NCI-H524 (cell line): ENCODE measurements around the gene RPGR.

ENCODE experiments used
- DNase-seq, 2 experiments: peaks; one replicate each; lab custom pipeline; 2025; lab: John Stamatoyannopoulos, UW

The RPGR gene

DNA sequence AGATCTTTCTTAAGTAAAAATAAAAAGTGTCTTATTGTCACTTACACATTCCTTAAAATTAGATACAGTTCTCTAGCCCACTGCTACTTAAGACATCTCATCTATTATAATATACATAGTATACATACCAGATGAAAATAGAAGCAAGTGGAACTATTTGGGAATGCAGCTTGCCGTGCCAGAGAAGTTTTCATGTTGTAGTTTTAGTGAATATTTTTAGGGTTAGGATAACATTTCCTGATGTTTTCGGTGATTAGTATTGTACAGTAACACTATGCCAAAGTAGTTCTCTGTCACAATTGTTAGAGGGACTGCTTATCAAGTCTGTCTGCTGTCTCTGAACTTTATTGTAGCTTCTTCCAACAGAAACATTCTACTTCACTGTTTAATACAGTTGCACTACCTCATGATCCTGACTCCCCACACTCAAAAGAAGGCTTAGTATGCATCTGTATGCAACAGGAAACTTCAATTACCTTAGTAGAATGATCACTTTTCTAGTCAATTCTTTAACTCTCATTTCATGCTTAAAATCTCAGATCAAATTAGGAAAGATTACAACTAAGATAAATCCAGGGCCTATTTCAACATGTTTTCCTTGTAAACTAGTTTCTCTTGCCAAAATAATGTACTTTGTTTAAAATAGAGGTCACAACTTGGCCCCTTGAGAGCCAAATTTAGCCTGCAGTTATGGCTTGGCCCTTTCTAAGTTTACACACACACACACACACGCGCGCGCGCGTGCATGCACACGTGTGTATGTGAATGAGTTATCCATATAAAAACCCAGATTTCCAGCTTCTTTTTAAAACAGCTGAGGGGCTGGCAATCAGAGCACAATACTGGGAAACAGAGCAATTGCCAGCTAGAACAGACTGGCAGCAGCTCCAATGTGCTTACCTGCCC is 64.3 kb downstream of the RPGR start:
- no peak for DNase-seq

DNA sequence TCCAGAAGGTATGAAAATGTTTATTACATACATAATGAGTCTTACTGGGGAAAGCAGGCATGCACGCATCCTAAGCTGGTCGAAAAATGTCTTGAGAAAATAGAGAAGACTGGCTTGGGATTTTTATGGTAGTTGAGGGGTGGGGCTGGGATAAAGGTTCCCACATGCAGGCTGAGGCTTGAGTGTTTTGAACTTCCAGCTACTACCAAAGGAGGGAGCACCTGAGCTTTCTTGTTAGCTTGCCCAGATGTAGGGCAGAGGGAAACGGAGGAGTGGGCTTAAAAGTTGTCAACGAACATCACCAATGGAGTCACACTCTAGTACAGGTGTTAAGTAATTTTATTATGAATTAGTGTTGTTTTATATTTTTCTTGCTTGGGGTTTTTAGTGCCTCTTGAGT is 67.1 kb downstream of the RPGR start:
- peak; percentile 35 to 45 for DNase-seq

DNA sequence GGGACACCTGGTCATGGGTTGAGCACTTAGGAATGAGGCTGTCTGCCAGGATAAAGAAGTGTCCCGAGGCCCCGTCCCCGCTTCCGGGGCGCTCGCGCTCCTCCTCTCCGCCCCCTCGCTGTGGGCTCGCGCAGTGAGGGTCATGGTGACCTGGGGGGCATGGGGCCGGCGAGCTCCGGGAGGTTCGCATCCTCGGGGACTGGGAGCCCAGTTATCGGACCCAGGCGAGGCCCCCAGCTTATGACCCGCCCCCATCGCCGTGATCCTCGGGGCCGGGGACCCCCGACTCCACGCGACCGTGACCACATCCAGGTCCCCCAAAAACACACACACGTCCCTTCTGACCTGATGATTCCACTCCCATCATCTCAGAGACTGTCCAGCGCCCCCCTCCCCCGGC is 71.3 kb downstream of the RPGR start:
- DNase-seq: no peak

DNA sequence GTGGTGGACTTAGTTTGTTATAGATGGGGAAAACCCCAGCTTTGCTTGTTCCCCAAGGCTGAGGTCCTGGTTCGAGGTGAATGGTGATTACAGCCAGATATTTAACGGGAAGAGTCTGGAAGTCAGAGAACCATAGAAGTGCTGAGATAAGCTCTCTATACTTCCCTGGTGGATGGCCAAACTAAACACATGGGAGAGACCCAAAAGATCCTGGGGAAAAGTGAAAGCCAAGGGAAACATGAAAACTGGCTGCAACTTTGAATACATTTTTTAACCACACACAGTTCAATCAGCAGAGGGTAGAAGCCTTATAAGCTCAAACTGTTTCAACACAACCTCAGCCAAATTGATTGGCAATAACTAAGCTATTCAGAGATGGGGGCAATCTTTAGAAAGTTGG is 77.3 kb downstream of the RPGR start:
- no peak for DNase-seq

DNA sequence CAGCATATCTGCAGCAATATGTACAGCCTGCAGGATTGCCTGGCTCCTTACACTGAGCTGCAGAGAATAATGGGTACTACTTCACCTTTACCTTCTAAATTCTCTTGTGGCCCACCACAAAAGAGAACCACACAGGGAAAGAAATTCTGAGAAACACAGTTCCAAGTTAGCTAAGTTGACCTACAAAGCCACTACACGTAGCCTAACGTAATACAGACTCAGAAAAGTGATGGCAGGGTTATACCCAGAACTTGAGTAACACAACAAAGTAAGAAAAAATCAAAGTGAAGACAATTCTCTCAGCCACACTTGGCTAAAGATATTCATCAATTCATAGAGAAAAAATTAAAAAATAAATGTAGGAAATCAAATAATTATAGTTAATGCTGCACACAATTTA is 80.3 kb downstream of the RPGR start:
- no peak for DNase-seq

DNA sequence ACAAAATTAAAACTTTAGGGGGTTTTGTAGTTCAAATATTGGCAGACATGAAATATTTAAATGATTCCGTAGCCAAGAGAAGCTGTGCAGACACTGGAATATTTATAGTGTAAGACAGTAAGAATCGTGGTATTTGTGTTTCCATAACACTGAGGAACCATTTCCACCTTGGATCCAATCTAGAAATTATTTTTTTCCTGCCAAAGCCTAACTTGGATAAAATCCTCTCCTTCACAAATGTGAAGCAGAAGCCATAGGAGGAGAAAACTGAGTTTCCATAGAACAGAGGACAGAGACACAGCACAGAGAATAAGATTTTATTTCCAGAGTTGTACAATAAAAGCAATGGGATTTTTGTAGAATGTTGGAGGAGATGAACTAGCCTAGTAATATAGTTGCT is 86.8 kb downstream of the RPGR start:
- no peak for DNase-seq

DNA sequence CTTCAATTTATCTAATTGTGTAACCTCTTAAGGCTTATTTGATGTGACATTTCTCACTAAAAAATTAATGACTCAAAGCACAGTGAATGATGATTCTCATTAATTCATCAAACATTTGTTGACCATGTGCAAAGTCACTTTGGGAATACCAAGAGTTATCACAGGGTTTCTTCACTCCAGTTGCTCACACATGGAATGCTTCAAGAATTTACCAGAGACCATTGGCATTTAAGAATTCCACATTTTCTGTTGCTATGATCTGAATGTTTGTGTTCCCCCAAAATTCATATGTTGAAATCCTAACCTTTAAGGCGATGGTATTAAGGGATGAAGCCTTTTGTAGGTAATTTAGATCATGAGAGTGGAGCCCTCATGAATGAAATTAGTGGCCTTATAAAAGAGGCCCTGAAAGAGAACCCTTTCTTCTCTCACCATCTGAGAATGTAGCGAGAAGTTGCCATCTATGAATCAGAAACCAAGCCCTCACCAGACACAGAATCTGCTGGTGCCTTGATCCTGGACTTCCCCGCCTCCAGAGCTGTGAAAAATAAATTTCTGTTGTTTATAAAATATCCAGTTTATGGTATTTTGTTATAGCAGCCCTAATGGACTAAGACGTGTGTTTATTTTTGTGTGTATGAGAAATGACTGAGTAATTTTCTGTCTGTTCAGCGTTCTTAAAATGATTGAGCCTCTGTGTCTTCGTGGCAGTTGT is 90.3 kb downstream of the RPGR start:
- DNase-seq: no peak

DNA sequence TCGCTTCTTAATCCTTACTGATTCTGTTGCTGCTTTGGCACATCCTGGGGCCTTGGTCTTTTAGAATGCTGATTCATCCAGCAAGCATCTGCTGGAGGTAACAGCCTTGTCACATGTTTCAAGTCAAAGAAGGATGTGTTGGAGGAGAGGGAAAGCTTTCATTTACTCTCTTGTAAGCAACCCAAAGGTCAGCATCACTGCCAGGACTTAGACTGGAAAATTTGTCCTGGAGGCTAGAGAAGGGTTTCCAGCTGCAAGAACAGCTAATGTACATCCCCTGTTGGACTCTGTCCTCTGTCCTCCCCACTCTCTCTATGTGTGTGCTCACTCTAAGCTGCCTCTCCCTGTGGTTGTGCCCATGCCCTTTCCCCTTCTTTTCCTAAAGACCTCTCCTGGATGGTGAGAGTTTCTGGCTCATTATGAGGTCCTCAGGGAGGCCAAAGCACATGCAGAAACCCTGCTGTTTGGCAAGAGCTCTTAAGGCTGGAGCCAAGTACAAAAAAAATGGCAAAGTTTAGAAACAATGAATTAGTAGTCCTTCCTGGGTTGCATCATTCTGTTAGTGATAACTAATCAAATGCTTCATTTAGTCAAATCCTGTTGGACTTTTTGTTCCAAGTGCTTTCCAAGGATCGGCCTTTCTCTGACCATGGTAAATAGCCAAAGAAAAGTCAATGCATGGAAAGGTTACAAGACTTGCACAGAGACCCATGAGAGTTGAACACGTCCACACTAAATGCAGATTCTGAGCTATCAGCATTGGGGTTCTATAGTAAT is 93.2 kb downstream of the RPGR start:
- DNase-seq: no peak

DNA sequence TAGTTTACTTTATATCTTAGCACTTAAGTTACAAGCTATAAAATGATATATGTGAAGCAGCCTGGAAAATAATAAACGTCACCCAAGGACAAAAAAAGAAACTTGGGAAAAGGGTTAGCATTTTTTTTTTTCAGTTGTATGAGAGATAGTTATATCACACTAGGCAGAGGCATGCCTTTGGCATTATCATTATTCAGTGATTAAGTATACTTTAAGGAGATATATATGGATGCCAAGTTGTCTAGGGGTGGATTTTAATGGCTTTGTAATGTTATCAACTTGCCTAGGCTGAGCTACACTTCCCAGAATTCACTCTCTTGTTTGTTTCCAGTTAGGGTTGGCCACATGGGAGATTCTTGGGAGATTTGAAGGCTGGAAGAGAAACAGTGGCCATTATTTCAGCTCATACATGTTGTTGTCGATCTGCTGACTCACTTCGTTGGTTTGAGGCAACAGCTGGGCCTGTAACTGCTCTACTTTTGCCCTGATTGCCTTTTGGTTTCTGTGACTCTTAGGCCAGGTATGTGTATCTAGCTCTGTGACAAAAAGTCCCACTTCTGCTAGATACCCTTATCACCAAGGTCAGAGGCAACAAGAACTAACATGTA is 95.1 kb downstream of the RPGR start:
- no peak for DNase-seq

DNA sequence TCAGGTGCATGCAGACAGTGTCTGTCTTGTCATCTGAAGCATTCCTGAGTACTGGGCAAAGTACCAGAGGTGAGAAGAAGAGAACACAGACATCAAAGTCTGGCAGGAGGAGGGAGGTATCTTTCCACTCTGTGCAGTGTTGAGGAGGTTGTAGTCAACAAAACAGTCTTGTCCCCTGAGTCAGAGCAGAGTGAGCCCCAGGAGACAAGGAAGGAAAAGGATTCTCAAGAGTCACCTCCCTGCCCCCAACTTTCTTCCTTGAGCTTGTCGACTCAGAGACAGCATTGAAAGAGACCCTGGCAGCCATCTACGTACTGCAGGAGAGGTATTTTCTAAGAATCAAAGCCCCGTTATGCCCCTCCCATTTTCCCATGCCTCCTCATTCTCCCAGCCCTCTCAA is 102.2 kb downstream of the RPGR start:
- DNase-seq: no peak

DNA sequence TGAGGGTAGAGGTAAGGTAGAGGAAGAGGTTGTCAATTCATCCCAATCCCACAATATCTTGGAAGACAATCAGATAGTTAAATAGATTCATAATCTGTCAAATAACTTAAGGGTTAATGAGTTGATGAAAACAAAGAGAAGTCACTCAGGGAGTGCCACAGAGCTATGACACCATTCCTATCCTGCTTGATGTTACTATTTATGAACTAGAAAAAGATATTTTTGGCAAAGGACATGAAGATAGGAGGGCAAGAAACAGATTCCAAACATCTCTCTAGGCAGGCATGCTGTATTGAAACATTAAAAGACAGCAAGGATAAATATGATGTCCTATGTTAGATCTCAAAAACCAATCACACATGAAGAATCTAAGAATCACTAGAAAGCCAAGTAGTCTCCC is 103.1 kb downstream of the RPGR start:
- DNase-seq: no peak

DNA sequence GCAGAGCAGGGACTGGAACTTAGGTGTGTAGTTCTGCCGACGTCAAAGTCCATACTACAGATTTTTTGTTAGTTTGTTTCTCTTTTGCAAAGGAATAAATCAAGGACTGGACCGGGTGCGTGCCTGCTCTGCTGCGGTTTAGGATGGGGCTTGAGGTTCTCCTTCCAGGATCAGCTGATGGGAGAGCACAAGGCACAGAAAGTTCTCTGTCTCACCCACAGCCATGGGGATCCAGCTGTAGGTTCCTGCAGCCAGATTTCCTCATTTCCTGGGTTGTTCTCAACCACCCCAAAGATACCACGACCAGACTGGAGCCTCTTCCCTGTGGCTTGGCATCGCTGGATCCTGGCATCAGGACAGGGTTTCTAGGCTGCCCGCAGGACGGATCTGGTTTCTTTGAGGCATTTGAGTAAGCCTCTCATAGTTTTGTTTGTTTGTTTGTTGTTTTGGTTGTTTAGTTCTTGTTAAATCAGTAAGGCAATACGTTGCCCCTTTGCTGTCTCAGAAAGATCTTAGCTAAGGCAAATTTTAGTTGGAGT is 105.8 kb downstream of the RPGR start:
- no peak for DNase-seq

DNA sequence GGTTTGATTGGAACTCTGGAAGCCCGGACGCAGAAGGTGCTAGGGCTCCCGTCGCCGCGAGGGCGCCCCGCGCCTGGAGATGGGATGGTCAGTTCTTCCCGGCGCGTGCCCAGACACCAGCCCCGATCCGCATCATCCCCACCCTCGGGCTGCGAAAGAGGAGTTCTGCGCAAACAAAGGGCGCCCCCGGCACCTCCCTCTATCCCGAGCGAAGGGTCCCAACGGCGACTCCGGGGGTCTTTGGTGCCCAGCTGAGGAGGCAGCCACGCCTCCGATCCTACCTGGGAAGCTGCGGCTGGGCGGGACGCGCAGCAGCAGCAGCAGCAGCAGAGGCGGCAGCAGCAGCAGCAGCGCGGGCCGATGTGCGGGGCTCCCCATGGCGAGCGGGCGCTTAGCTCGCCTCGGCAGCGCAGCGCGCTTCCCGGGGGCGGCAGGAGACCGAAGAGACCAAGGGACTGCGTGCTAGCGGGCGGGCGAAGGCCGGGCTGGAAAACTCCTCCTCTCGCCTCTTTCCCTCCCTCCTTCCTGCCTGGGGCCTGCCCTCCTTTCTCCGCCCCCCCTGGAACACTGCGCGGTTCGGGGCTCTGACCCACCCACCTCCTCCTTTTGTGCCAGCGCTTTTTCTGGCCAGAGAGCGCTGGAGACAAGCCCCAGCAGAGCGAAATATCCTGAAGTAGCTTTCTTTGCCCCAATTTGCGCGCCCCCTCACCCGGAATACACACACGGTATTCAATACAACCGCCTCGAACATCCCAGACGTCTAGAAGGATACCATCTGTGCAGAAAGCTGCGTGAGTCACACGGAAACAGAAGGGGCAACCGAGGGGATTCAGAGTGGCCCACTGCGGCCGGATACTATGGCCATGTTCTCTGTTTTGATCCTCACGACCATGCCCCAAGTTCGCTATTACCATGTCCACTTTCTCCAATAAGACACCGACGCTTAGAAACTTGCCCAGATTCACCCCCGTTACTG is 106.6 kb downstream of the RPGR start, which contains the start of gene SRPX:
SRPX (minus strand) TSS at position 457 of the 976 bp plus-strand sequence; CDS start at position 378, 79 bp downstream.
- peak; percentile 48 to 58 for DNase-seq

DNA sequence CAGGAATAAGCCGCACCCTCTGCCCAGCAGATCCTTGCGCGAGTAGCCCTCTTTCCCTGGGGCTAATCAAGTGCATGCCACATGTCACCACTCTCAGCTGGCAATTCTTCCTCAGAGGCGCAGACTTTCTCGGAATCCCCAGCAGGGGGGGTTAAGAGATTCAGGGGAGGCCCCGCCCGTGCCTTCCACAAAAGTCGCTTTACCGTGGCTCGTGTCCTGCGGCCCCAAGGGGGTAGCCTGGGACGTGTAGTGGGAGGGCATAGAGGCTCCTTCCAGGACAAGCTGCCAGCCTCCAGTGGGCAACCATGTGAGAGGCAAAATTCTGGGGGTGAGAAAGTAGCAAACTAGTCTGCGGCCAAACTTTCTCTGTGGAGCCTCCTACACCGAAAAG is 107.3 kb downstream of the RPGR start:
- peak; percentile 90 to 92 for DNase-seq
